Measurements from ENCODE around the gene DDX6.
"Not testable (repeated sequence)": the region's sequence is repeated elsewhere in the genome, so short reads cannot be mapped to it uniquely, and the experiment has no call there.

DDX6 gene

DNA sequence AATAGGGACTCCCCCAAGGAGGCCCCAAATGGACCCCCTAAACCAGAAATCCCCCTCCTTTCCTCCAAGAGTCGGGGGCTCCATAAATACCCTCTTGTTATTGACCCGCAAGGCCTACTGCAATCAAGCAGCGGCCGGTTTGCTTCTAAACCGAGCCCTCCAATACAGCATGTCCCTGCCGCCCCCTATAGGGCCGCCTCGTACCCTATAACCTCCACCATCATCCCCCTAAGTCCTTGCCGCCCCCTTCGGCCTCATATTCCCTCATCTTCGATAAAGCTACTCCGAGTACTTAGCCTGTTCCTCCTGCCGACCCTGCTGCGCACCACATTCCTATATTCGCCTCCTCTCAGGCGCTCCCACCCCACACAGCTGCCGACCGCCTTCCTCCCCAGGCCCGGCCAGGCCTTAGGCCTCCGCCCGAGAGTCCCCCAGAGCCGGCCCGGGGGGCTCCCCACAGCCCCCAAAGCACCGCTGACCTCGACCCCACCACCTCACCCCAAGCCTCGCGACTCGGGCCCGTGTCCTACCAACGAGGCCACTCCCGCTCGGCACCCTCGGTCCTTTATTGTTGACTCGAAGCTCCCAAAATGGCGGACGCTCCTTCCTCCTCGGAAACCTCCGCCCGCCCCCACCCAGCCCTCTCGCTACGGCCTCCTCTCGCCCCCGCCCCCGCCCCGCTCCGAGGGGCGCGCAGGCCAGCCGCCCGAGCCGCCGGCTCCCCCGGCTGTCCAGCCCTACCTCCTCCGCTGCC, 430 bp downstream of the DDX6 start:
- DNase-seq (ENCODE audit: low spot score) = peak; percentile 79

DNA sequence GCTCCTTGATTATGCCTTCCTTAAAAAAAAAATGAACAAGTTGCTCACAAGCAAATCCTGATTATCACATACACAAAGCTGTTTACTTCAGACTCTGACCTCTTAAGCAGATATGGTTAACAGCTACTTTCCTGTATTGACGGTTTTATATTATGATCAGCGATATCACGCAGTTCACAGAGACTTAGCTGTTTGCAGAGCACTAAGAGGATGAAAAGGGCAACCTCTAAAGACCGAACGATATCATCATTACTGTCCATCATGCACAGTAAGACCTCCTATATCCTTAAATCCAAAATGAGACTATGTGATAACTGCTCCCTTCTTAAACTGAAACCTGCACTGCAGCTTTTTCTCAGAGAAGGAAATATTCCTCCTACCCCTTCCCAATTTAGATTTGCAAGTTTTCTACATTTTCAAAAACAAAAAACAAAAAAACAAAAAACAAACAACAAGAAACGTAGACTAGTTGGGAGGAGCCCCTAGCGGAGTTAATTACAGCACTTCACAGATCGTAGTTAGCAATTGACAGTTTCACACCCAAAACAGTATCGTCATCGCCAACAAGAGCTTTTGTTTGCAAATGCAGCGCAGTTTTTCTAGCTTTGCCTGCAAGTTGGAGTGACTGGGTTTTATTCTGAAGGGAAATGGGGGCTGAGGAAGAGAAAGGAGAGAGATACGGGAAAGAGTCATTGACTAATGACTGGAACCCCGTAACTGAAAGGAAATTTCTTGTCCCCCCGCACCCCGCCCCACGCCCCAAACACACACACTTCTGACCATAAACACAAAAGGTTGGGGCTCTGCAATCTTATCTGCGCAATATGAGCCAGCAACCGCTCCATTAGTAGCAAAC, 1.2 kb downstream of the DDX6 start:
- no peak for DNase-seq (ENCODE audit: low spot score)

DNA sequence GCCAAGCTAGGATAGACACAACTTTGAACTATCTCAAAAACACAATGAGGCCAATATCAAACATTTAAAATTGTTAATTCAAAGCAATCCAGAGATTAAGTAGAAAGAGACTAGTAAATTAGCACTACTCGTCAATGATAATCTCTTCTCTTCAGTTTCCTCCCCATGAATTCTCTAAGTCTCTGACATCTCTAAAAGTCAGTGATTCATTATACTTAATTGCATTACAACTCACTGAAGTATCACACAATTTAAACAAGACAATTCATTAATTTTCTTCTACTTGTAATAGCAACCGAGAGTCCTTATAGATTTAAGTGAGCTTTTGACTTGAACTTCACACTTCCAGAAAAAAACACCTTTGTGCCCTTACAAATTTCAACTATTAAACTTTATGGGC, 4.3 kb downstream of the DDX6 start:
- no peak for DNase-seq (ENCODE audit: low spot score)

DNA sequence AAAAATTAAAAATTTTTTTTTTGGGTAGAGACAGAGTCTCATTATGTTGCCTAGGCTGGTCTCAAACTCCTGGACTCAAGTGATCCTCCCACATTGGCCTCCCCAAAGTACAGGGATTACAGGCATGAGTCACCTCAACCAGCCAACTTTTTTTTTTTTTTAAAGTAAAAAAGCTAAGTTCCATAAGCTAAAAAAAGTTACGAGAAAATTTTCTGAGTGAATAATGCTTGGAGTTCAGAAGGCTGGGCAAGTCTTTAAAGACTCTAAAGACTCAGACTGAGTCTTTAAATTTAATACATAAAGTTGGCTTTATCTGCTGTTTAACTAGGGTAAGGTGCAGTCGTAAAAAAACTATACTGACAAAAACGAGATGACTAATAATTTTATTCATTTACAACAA, 5.6 kb downstream of the DDX6 start:
- DNase-seq (ENCODE audit: low spot score) = no peak

DNA sequence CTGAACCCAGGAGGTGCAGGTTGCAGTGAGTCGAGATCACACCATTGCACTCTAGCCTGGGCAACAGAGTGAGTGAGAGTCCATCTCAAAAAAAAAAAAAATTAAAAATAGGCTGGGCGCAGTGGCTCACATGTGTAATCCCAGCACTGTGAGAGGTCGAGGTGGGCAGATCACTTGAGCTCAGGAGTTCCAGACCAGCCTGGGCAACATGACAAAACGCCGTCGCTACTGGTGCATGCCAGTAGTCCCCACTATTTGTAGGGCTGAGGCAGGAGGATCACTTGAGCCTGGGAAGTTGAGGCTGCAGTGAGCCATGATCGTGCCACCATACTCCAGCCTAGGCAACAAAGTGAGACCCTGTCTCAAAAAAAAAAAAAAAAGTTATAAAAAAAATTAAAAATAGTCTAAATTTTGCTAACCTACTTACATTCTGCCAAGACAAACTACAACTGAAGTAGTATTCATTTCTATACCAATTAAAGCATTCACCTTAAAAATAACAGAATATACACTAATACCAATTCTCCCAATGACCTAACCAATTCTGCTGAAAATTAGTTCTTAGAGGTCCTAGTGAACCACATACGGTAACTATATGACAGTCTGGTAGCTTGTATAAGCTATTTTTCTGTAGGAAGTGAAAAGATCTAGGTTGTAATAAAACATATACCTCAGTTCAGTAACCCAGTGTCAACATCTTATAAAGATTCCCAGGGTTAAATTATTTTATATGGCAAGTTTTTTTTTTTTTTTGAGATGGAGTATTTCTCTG, 7.1 kb downstream of the DDX6 start:
- no peak for DNase-seq (ENCODE audit: low spot score)

DNA sequence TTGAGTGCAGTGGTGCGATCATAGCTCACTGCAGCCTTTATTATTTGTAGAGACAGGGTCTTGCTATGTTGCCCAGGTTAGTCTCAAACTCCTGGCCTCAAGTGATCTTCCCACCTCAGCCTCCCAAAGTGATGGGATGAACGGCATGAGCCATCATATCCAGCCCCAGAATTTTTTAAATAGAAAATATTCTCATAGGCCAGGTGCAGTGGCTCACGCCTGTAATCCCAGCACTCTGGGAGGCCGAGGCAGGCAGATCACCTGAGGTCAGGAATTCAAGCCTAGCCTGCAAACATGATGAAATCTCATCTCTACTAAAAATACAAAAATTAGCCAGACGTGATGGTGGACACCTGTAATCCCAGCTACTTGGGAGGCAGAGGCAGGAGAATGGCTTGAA, 7.6 kb downstream of the DDX6 start:
- not testable (repeated sequence) for DNase-seq (ENCODE audit: low spot score)

DNA sequence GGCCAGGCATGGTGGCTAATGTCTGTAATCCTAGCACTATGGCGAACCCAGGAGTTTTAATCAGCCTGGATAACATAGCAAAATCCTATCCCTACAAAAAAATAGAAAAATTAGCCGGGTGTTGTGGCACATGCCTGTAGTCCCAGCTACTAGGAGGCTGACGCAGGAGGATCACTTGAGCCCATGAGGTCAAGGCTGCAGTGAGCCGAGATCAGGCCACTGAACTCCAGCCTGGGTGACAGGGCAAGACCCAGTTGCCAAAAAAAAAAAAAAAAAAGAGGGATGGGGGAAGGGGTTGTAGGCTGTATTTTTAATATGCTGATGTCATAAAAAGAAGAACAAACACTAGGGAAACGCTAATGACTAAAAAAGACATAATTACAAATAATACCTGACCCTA, 12.1 kb downstream of the DDX6 start:
- DNase-seq (ENCODE audit: low spot score) = no peak

DNA sequence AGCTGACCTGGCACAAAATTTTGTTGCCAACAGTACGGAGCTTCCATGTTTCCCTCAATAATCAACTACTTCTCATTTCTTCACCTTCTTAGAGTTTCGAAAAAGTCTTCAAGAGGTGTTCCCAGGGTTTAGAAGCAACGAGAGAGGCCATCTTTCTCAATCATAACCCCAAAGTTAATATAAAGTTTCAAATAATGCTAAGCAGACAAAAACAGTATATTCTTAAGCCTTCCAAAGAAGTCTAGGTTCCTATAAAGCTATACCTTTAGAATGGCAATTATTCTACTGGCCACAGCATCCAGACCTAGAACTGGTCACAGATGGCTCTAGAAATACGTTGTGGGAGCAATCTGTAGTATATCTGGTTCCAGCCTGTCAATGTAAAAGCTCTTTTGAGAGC, 16.9 kb downstream of the DDX6 start:
- no peak for DNase-seq (ENCODE audit: low spot score)

DNA sequence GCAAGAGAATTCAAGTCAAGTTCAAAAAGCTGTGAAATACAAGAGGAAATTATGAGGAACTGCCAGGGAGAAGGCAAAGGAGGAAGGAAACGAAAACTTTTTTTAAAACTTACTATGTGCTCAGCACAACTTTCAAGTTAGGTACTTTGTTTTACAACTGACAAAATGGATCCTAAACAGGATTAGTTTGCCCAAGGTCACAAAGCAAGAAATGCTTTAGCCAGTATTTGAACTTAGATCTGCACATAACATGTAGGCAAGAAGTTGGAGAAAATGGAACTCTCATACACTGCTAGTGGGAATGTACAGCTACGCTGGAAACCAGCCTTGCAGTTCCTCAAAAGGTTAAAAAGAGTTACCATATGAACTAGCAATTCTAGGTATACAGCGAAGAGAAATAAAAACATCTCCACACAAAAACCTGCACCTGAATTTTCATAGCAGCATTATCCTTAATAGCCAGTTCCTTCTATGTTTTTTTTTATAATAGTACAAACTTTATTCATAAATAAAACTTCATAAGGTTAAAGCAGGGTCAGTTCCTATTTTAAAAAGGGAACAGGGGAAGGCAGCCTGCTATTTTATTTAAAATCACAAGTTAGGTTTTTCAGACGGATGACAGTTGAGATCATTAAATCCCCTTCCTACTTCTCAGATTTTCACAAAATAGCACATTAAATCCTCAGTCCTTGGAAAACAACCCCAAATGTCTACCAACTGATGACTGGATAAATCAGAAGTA, 19.2 kb downstream of the DDX6 start:
- no peak for DNase-seq (ENCODE audit: low spot score)

DNA sequence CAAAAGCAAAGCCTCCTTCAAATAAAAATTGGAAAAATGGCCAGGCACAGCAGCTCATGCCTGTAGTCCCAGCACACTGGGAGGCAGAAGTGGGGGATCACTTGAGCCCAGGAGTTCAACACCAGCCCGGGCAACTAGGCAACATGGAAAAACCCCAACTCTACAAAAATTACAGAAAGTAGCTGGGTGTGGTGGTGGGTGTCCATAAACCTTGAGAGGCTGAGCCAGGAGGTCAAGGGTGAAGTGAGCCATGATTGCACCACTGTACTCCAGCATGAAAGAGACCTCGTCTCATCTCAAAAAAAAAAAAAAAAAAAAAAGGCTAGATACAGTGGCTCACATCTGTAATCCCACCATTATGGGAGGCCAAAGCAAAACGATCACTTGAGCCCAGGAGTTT, 22.3 kb downstream of the DDX6 start:
- no peak for DNase-seq (ENCODE audit: low spot score)

DNA sequence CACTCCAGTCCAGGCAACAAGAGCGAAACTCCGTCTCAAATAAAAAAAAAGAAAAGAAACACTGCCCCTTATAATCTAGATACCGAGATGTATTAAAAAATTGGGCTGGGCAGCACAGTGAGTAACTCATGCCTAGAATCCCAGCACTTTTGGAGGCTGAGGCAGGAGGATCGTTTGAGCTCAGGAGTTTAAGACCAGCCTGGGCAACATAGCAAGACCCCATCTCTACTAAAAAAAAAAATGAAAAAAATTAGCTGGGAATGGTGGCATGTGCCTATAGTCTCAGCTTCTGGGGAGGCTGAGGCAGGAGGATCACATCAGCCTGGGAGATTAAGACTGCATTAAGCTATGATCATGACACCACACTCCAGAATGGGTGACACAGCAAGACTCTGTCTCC, 24.9 kb downstream of the DDX6 start:
- DNase-seq (ENCODE audit: low spot score) = no peak

DNA sequence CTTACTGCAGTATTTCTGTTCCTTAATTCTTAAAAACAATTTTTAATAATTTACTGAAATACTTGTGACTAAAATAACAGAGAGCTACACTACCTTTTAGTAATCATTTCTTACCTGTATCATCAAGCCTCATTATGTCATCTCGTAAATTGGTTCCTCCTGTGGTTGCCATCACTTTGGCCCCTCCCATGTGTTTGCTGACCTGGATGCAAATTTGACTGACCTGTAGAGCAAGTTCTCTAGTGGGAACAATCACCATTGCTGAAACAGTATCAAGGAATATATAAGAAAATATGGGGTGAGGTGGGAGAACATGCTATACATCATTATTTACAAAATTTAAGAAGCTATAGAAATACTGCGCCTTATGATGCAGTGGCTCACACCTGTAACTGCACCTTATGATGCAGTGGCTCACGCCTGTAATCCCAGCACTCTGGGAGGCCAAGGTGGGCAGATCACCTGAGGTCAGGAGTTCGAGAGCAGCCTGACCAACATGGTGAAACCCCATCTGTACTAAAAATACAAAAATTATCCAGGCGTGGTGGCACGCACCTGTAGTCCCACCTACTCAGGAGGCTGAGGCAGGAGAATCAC, 25.8 kb downstream of the DDX6 start:
- not testable (repeated sequence) for DNase-seq (ENCODE audit: low spot score)

DNA sequence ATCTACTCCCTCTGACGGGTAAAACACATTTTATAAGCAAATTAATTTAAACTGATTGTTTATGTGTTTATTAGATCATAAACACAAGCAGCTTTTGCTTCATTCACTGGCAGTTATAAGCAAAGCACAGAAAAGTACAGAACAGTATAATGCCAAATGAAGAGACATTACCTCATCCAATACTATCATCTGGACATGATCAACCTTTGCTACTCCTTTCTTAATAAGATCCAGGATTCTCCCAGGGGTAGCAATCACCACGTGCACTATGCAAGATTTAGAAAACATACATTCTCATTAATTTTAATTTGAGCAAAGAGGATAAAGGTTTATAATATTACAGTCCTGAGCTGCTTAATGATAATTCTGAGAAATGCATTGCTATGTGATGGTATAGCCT, 27.9 kb downstream of the DDX6 start:
- DNase-seq (ENCODE audit: low spot score) = no peak

DNA sequence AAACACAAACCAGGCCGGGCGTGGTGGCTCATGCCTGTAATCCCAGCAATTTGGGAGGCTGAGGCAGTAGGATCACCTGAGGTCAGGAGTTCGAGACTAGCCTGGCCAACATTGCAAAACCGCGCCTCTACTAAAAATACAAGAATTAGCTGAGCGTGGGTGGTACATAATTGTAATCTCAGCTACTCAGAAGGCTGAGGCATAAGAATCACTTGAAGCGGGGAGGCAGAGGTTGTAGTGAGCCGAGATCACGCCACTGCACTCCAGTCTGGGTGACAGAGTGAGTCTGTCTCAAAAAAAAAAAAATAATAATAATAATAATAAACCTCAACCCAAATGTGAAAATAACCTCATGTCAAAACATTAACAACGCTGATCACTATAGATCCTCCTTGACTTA, 29.0 kb downstream of the DDX6 start:
- not testable (repeated sequence) for DNase-seq (ENCODE audit: low spot score)

DNA sequence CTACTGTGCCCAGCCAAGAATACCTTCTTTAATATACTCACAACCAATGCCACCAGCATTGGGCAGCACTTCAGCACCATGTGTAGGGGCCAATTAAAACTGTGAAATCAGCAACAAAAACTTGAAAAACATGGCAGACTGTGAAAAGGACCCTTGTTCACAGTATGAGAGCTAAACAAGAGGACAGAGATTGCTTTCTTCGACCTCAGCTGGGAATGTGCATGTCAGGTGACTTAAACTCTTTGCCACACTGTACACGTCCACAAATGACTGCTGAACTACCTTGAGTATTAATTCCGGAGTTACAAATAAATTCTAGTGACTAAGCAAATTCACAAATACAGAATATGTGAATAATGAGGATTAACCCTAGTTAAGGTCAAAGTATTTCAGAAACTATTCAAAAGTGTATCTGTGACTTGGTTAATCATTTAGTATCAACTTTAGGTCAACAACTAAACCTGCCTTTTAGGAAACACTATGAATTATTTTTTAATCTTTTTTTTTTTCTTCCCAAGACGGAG, 33.0 kb downstream of the DDX6 start:
- DNase-seq (ENCODE audit: low spot score) = no peak

DNA sequence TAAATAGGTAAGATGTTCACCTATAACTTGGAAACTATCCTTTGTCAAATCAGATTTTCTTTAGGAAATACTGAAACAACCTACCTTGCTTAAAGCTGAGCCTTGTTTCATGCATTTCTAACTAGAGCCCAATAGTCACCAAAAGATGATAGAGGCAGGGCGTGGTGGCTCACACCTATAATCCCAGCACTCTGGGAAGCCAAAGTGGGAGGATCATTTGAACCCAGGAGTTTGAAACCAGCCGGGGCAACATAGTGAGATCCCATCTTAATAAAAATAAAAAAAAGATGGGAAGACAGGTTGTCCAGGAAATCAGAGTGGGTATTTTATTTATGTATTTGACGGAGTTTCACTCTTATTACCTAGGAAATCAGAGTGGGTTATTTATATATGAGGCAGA, 38.3 kb downstream of the DDX6 start:
- no peak for DNase-seq (ENCODE audit: low spot score)

DNA sequence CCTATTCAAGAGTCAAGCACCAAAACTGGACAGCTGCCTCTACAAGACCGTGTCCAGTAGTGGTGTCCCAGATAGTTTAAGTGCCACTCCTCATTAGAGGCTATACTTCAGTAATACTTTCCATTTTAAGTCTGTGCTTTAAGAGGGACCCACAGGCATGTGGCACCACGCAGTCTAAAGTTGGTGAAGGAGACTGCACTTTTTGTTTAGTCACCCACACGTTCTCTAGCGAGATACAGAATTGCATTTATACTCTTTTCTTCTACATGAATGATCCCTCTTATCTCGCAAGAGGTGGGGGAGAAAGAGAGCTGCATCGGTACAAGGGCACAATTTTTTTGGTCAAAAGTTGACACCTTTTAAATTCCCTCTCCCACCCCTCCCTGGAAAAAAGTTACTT, 41.5 kb downstream of the DDX6 start:
- DNase-seq (ENCODE audit: low spot score) = no peak

DNA sequence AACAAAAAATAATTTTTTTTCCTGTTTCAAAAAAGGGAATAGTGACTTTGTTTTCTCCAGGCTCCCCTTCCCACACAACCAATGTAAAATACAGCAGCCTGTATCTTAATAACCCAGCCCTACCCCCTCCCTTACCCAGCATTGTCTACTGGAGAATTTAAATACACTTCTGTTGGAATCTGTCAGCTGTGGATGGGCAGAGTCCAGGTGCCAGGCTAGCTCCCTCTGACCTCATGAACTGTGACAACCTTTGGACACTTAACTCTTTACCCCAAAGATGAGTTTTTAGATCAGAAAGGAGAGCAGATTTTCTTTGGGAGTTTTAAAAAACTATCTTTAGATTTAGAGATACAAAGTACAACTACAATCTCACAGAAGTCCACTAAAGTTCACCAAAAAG, 42.9 kb downstream of the DDX6 start:
- DNase-seq (ENCODE audit: low spot score) = no peak

DNA sequence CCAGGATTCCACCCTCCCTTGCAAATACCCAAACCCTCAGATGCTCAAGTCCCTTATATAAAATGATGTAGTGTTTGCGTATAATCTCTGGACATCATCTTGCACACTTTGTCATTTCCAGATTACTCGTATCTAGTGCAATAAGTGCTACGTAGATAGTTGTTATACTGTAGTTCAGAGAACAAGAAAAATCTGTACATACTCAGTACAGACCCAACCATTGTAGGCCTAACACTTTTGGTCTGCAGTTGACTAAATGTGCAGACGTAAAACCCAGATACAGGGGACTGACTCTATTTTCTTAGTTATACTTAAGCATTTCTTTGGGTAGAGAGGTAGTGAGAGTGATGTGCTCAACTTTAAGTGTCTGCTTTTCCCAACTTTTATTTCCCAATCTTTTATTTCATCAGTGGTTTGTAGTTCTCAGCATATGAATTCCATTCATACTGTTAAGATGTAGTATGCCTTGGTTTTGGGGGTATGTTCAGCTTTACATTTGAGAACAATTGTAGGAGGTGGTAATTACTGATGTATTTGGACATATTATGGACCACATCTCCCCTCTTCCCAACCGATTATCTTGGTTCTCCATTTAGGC, 43.9 kb downstream of the DDX6 start:
- no peak for DNase-seq (ENCODE audit: low spot score)

DNA sequence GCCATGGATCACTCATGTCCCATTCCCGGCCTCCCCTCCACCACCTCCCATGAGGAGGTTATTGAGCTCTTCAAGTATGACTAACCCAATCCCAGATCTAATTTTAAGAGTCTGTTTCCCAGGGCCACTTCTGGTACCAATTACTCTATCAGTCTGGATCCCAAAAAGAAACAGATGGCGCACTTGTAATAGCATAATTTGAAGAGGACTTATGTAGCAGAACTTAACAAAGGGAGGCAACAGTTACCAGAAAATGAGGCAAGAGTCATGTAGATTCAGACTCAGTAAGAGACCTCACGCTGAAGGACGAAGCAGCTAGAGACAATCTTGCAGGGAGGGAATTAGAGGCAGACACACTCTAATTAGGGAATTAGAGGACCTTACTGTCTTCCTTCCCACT, 46.9 kb downstream of the DDX6 start:
- DNase-seq (ENCODE audit: low spot score) = no peak

DNA sequence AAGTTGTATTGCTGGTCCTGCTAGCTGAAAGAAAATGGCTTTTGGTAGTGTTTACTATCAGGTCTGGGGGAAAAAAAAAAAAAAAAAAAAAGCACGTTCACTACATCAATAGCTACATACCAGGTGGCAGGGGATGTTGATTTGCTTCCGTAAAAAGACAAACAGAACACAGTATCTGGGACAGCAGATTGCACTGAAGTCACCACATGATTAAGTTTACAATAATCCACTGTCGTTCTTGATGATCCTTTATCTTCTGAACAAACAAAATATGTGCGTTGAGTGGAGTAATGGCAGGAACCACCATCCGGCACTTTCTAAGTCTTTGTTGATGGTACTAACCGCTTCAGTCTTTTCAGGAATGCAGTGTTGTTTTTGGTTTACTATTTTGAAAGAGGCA, 48.7 kb downstream of the DDX6 start:
- DNase-seq (ENCODE audit: low spot score) = no peak
